OCI-LY1 (cell line): ENCODE data around the gene FAXC.

Experiments
- H2AFZ ChIP-seq: fragments of 200-600 bp; sonication (generic), shearing (Covaris generic); 2 replicates; pipeline ENCODE4 v1.6.0; 2014; ENCODE audit warnings: antibody characterized with exemption, mild to moderate bottlenecking, low read length
- H3F3A ChIP-seq: fragments of 200-600 bp; sonication (generic), shearing (Covaris generic); 2 replicates; pipeline ENCODE4 v1.6.0; 2014; ENCODE audit warnings: mild to moderate bottlenecking, antibody characterized with exemption, low read length, moderate library complexity; ENCODE audit not compliant: insufficient read depth
- H3K27ac ChIP-seq: fragments of 200-600 bp; sonication (generic); 2 replicates; pipeline ENCODE4 v1.5.1; 2014; ENCODE audit warnings: low read length, mixed run types, mild to moderate bottlenecking, low read depth; ENCODE audit not compliant: poor library complexity, severe bottlenecking
- H3K27me3 ChIP-seq: fragments of 200-600 bp; sonication (generic); 2 replicates; pipeline ENCODE4 v1.6.0; 2014; ENCODE audit warnings: antibody characterized with exemption, mild to moderate bottlenecking, low read length, moderate library complexity; ENCODE audit not compliant: insufficient read depth
- H3K36me3 ChIP-seq: fragments of 200-600 bp; sonication (generic); 2 replicates; pipeline ENCODE4 v1.6.1; 2014; ENCODE audit warnings: mild to moderate bottlenecking, antibody characterized with exemption, low read length, moderate library complexity, mixed read lengths; ENCODE audit not compliant: insufficient read depth
- H3K4me1 ChIP-seq: fragments of 200-600 bp; sonication (generic); 2 replicates; pipeline ENCODE4 v1.5.1; 2014; ENCODE audit warnings: mild to moderate bottlenecking, low read length, moderate library complexity; ENCODE audit not compliant: insufficient read depth, severe bottlenecking
- H3K4me2 ChIP-seq: fragments of 200-600 bp; sonication (generic), shearing (Covaris generic); 2 replicates; pipeline ENCODE4 v1.6.1; 2014; ENCODE audit warnings: low read length
- H3K4me3 ChIP-seq: fragments of 200-600 bp; sonication (generic); 2 replicates; pipeline ENCODE4 v1.5.1; 2014; ENCODE audit warnings: low read length, low read depth, mild to moderate bottlenecking, mixed read lengths; ENCODE audit not compliant: poor library complexity, severe bottlenecking
- H3K79me2 ChIP-seq: fragments of 200-600 bp; shearing (Covaris generic); 2 replicates; pipeline ENCODE4 v1.6.1; 2016; ENCODE audit warnings: mixed run types, low read length, mixed read lengths; ENCODE audit not compliant: insufficient read depth
- H3K9ac ChIP-seq: fragments of 200-600 bp; sonication (generic), shearing (Covaris generic); 2 replicates; pipeline ENCODE4 v1.6.1; 2014; ENCODE audit warnings: mild to moderate bottlenecking, low read length, mixed read lengths
- H3K9me2 ChIP-seq: fragments of 200-600 bp; sonication (generic), shearing (Covaris generic); 2 replicates; pipeline ENCODE4 v1.6.1; 2014; ENCODE audit warnings: low read depth, mild to moderate bottlenecking, low read length, mixed read lengths
- H3K9me3 ChIP-seq: fragments of 200-600 bp; shearing (Covaris generic); 2 replicates; pipeline ENCODE4 v1.6.1; 2014; ENCODE audit warnings: low read length, mixed read lengths
- H4K20me1 ChIP-seq: fragments of 200-600 bp; sonication (generic), shearing (Covaris generic); 2 replicates; pipeline ENCODE4 v1.6.0; 2016; ENCODE audit warnings: mild to moderate bottlenecking, low read length; ENCODE audit not compliant: insufficient read depth
- CTCF ChIP-seq: fragments of 200-600 bp; sonication (generic), shearing (Covaris generic); IDR thresholded peaks from 2 replicates; pipeline ENCODE4 v1.5.1; 2017; ENCODE audit warnings: mild to moderate bottlenecking, antibody characterized with exemption, low read length, moderate library complexity, mixed read lengths
- EZH2 ChIP-seq: fragments of 200-600 bp; sonication (generic), shearing (Covaris generic); IDR thresholded peaks from 2 replicates; pipeline ENCODE4 v1.8.0; 2017; ENCODE audit warnings: borderline replicate concordance, mixed run types, mild to moderate bottlenecking, antibody characterized with exemption, low read length, moderate library complexity, mixed read lengths

Gene FAXC

GRCh38 chr6:99346595-99346994, 2.9 kb downstream of the FAXC start:
- H3F3A ChIP-seq: no peaks in the 10 kb centered on the region
- H3K9me2 ChIP-seq: no peaks in the 10 kb centered on the region
- H3K79me2 ChIP-seq: no peaks in the 10 kb centered on the region
- H3K9ac ChIP-seq: no peak overlapping the region
- H4K20me1 ChIP-seq: no peaks in the 10 kb centered on the region
- H3K27ac ChIP-seq: no peak overlapping the region
- no peaks in the 10 kb centered on the region for H3K36me3 ChIP-seq
- no peak overlapping the region for H3K4me2 ChIP-seq
- H3K4me1 ChIP-seq: peaks cover 3% of the 10 kb centered on the region
- no peak overlapping the region for H2AFZ ChIP-seq
- TF ChIP-seq CTCF (no peak), EZH2 (no peak)
- H3K4me3 ChIP-seq: no peak overlapping the region
- no peaks in the 10 kb centered on the region for H3K27me3 ChIP-seq
- H3K9me3 ChIP-seq: no peaks in the 10 kb centered on the region

- Histone ChIP-seq H3K36me3 (no peaks in the 10 kb centered on the region), H3K27me3 (no peaks in the 10 kb centered on the region), H3K9me2 (no peaks in the 10 kb centered on the region), H3K27ac (no peak overlapping the region), H3K9me3 (no peaks in the 10 kb centered on the region), H3F3A (no peaks in the 10 kb centered on the region), H3K79me2 (no peaks in the 10 kb centered on the region), H4K20me1 (no peaks in the 10 kb centered on the region), H2AFZ (no peak overlapping the region), H3K4me3 (no peak overlapping the region), H3K9ac (no peak overlapping the region), H3K4me2 (no peak overlapping the region), H3K4me1 (peaks cover 3% of the 10 kb centered on the region)
- TF ChIP-seq EZH2 (no peak), CTCF (no peak)
Measured at GRCh38 chr6:99345164-99345563, 4.3 kb downstream of the FAXC start.

GRCh38 chr6:99344289-99344688, 5.2 kb downstream of the FAXC start:
- Histone ChIP-seq H4K20me1 (no peaks in the 10 kb centered on the region), H3F3A (no peaks in the 10 kb centered on the region), H3K4me3 (no peak overlapping the region), H3K4me2 (no peak overlapping the region), H3K9me3 (no peaks in the 10 kb centered on the region), H3K4me1 (no peaks in the 10 kb centered on the region), H3K36me3 (no peaks in the 10 kb centered on the region), H3K27me3 (no peaks in the 10 kb centered on the region), H3K27ac (no peak overlapping the region), H2AFZ (no peak overlapping the region), H3K9me2 (no peaks in the 10 kb centered on the region), H3K9ac (no peak overlapping the region), H3K79me2 (no peaks in the 10 kb centered on the region)
- no peak for TF ChIP-seq CTCF
- TF ChIP-seq EZH2: no peak
